NCI-H1694 treated with DMSO at 0.1 percent for 48 hours (cell line): ENCODE measurements around the gene DMD.

ENCODE experiments used
- DNase-seq: peaks from one replicate; lab custom pipeline; 2025; lab: John Stamatoyannopoulos, UW

Gene DMD

GRCh38 chrX:31112226-31112999 lies 2098.9 kb downstream of the DMD start:
- DNase-seq = no peak

- DNase-seq = no peak
Observed at GRCh38 chrX:31110657-31111056, 2100.7 kb downstream of the DMD start.

- no peak for DNase-seq
Observed at GRCh38 chrX:31099536-31100090, 2111.7 kb downstream of the DMD start.

GRCh38 chrX:31098079-31098478 lies 2113.3 kb downstream of the DMD start:
- no peak for DNase-seq

GRCh38 chrX:31093639-31093975 lies 2117.7 kb downstream of the DMD start:
- no peak for DNase-seq

- DNase-seq = no peak
Observed at GRCh38 chrX:31092970-31093638, 2118.2 kb downstream of the DMD start.

- DNase-seq = no peak
Observed at GRCh38 chrX:31092476-31092875, 2118.9 kb downstream of the DMD start.

- no peak for DNase-seq
Observed at GRCh38 chrX:31091819-31092218, 2119.5 kb downstream of the DMD start.

- no peak for DNase-seq
Observed at GRCh38 chrX:31074522-31074921, 2136.8 kb downstream of the DMD start.

GRCh38 chrX:31071725-31072124 lies 2139.6 kb downstream of the DMD start, which contains the start of gene FTHL17:
Gene FTHL17 (minus strand): TSS chrX:31072041. CDS start chrX:31071953, 88 bp downstream.
- no peak for DNase-seq

GRCh38 chrX:31071262-31071661 lies 2140.1 kb downstream of the DMD start:
- DNase-seq = no peak

- DNase-seq = no peak
Observed at GRCh38 chrX:31070057-31070468, 2141.3 kb downstream of the DMD start.
